Stimulated activated CD4-positive, alpha-beta T cell treated with anti-CD3 and anti-CD28 coated beads, Interleukin-2, amount 100 ng/mL, for 4 hours (primary cell): Measurements from ENCODE around the gene TMEM59L.
A peak's percentile ranks its signal among the peaks of the same experiment; 100 is the strongest.
"Not testable (repeated sequence)": the region's sequence is repeated elsewhere in the genome, so short reads cannot be mapped to it uniquely, and the experiment has no call there.

Experiments used
- DNase-seq: peaks from one replicate; pipeline ENCODE4 v3.0.0-alpha.2; 2020; ENCODE audit warnings: low read depth

TMEM59L gene

DNA sequence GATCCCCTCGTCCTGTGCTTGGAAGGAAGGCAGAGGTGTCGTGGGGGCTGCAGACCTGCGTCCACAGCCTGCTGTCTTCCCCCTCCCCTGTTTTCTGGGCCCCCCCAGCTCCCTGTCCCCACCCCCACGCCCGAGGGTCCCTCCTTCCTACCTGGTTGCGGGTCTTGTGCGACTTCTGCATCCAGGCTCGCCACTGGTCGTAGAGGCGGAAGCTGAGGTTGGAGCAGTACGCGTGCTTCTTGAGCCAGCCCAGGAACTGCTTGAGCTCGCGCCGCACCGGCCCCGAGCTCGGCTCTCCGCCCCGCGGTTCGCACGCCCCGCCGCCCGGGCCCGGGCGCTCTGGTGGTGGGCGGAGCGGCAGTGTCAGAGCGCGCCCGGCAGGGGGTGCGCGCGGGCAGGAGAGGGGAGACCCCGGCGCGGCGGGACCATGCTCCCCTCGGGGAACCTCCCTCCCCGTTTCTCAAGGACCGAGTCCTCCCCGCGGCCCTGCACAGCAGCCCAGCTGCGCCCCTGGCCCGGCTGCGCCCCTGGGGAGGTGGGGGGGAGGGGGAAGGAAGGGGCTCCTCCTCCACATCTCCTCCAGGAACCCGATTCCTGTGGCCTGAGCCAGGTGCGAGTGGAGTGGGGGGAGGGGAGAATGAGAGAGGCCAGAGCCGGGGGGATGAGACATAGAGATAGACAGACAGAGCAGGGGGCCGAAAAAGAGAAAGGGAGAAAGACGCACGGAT, 18.4 kb upstream of the TMEM59L start:
- peak; percentile 68 for DNase-seq

- no peak for DNase-seq
Observed at GRCh38 chr19:18594824-18595373, 17.8 kb upstream of the TMEM59L start.

DNA sequence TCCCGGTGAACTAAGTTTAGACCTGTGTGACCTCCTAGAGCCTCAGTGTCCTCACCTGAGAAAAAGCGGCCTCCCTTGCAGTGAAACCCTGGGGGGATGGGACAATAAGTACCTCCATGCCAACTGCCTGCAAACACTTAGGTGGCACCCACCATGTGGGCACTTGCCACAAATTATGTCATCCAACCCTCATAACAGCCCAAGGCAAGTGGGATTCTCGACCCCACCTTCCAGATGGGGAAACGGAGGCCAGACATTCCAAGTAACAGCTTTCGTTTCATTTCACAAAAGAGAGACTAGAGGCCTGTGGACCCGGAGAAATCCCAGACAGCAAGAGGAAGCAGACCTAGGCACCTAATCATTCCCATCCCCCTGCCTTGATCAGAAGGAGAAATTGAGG, 17.2 kb upstream of the TMEM59L start:
- no peak for DNase-seq

GRCh38 chr19:18596752-18597157, 15.9 kb upstream of the TMEM59L start:
- DNase-seq = no peak

GRCh38 chr19:18597809-18598660, 14.6 kb upstream of the TMEM59L start:
- DNase-seq = no peak

GRCh38 chr19:18599485-18599884, 13.2 kb upstream of the TMEM59L start:
- no peak for DNase-seq

DNA sequence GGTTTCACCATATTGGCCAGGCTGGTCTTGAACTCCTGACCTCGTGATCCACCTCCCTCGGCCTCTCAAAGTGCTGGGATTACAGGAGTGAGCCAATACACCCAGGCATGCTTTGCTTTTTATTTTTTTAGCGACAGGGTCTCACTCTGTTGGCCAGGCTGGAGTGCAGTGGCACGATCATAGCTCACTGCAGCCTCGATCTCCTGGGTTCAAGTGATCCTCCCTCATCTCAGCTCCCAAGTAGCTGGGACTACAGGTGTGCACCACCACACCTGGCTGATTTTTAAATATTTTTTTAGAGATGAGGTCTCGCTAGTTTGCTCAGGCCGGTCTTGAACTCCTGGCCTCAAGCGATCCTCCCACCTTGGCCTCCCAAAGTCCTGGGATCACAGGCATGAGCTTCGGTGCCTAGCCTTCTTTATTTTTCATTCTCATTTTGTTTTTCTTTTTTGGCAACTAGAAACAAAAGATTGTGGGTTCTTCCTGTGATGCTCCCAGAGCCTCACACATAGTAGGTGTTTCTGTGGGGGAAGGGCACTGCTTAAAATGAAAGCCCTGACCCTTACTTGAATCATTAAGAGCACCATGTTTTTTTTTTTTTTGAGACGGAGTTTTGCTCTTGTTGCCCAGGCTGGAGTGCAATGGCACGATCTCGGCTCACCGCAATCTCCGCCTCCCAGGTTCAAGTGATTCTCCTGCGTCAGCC, 11.8 kb upstream of the TMEM59L start:
- not testable (repeated sequence) for DNase-seq

GRCh38 chr19:18601875-18602274, 10.8 kb upstream of the TMEM59L start:
- no peak for DNase-seq

GRCh38 chr19:18603255-18603957, 9.3 kb upstream of the TMEM59L start:
- DNase-seq = no peak

- no peak for DNase-seq
Observed at GRCh38 chr19:18603958-18604819, 8.5 kb upstream of the TMEM59L start.

- no peak for DNase-seq
Observed at GRCh38 chr19:18604820-18605159, 7.9 kb upstream of the TMEM59L start.

- no peak for DNase-seq
Observed at GRCh38 chr19:18605196-18605545, 7.5 kb upstream of the TMEM59L start.

- no peak for DNase-seq
Observed at GRCh38 chr19:18605546-18606280, 7.0 kb upstream of the TMEM59L start.

GRCh38 chr19:18606281-18607225, 6.1 kb upstream of the TMEM59L start, which contains the start of gene CRLF1:
TSS of gene CRLF1 (minus strand) at chr19:18606799. CDS start at chr19:18606656, 143 bp downstream.
- no peak for DNase-seq

GRCh38 chr19:18607226-18608101, 5.2 kb upstream of the TMEM59L start:
- DNase-seq = peak; percentile 43

- DNase-seq = no peak
Observed at GRCh38 chr19:18608102-18608804, 4.4 kb upstream of the TMEM59L start.
